Neuron (in vitro differentiated cells): Measurements from ENCODE around the gene YIPF6.
"Not testable (repeated sequence)": the region's sequence is repeated elsewhere in the genome, so short reads cannot be mapped to it uniquely, and the experiment has no call there.

ENCODE experiments used
- H2AFZ ChIP-seq: one replicate; pipeline ENCODE4 v1.6.1; 2013; ENCODE audit warnings: low read depth, mild to moderate bottlenecking, inconsistent platforms, low read length, moderate library complexity
- H3K27me3 ChIP-seq: one replicate; pipeline ENCODE4 v1.6.1; 2013; ENCODE audit warnings: low read length; ENCODE audit not compliant: insufficient read depth
- H3K36me3 ChIP-seq: one replicate; pipeline ENCODE4 v1.6.1; 2013; ENCODE audit warnings: low read length; ENCODE audit not compliant: insufficient read depth
- H3K4me1 ChIP-seq: one replicate; pipeline ENCODE4 v1.6.1; 2013; ENCODE audit warnings: low read length; ENCODE audit not compliant: insufficient read depth
- H3K4me3 ChIP-seq: 2 replicates; pipeline ENCODE4 v1.5.1; 2013; ENCODE audit warnings: mild to moderate bottlenecking, low read length, moderate library complexity
- H3K9me3 ChIP-seq: one replicate; pipeline ENCODE4 v1.6.1; 2013; ENCODE audit warnings: low read length

The YIPF6 gene

DNA sequence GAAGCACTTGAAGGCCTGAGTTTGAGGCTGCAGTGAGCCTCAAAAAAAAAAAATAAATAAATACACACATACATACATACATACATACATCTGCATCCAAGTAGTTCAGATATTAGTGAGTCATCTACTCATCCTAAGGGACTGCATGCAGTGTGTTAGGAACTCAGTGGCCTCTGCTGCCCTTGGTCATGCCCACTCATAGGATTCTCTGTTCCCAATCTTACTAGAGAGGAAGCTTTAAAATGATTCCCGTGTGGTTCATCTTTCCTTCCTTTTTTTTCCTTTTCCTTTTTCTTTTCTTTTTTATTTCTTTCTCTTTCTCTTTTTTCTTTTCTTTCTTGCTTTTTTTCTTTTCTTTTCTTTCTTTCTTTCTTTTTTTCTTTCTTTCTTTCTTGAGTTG is 10.9 kb upstream of the YIPF6 start:
- Histone ChIP-seq H2AFZ (no peak overlapping the region), H3K9me3 (no peaks in the 10 kb centered on the region), H3K36me3 (no peaks in the 10 kb centered on the region), H3K4me1 (no peaks in the 10 kb centered on the region), H3K4me3 (no peak overlapping the region), H3K27me3 (no peaks in the 10 kb centered on the region)

DNA sequence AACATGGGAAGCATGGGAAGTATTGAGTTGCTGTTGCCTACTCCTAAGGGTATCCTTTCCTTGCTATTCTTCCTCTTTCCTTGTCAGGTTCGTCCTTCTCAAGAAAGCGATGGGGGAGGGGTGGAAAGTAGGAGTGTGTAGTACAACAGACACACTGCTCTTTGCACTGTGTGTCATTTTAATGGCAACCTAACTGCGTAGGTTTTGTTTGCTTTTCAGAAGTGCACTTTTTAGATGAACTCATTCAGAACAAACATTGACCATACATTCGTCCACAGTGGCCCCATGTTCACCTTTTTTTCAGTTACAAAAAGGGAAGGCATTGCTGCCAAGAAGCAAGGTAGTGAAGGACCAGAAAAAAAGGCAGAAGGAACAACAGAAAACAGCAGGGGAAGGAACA is 10.2 kb upstream of the YIPF6 start:
- Histone ChIP-seq H3K36me3 (no peaks in the 10 kb centered on the region), H3K9me3 (no peaks in the 10 kb centered on the region), H3K27me3 (no peaks in the 10 kb centered on the region), H2AFZ (no peak overlapping the region), H3K4me1 (no peaks in the 10 kb centered on the region), H3K4me3 (no peak overlapping the region)

DNA sequence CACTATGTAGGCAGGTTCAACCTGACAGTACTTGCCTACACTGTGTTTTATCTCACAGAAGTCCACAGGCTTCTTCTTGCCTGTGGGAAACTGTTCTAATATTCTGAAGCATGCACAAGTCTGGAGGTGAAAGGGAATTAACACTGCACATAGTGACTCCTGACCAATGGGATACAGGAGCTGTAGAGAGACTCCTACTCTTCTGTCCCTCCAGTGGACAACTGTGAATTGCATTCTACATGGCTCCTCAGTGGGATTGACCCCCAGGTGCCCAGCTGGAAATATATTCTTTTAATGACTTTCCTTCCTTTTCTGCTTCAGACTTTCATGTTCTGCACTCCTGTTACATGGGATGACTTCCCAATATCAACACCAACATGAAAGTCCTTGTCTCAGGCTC is 8.2 kb upstream of the YIPF6 start:
- H3K36me3 ChIP-seq, result no peaks in the 10 kb centered on the region
- no peaks in the 10 kb centered on the region for H3K27me3 ChIP-seq
- no peak overlapping the region for H2AFZ ChIP-seq
- H3K4me3 ChIP-seq, result no peak overlapping the region
- H3K4me1 ChIP-seq, result no peaks in the 10 kb centered on the region
- H3K9me3 ChIP-seq, result no peaks in the 10 kb centered on the region

DNA sequence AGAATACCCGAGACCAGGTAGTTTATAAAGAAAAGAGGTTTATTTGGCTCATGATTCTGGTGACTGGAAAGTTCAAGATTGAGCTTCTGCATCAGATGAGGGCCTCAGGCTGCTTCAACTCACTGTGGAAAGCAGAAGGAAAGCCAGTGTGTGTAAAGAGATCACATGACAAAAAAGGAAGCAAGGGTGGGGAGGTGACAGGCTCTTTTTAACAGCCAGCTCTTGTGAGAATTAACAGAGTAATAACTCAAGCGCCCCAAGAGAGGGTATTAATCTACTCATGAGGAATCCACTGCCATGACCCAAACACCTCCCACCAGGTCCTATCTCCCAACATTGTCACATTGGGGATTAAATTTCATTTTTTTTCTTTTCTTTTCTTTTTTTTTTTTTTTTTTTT is 6.3 kb upstream of the YIPF6 start:
- no peaks in the 10 kb centered on the region for H3K36me3 ChIP-seq
- H3K4me3 ChIP-seq, result no peak overlapping the region
- H3K27me3 ChIP-seq, result no peaks in the 10 kb centered on the region
- no peak overlapping the region for H2AFZ ChIP-seq
- H3K4me1 ChIP-seq, result no peaks in the 10 kb centered on the region
- H3K9me3 ChIP-seq, result no peaks in the 10 kb centered on the region

DNA sequence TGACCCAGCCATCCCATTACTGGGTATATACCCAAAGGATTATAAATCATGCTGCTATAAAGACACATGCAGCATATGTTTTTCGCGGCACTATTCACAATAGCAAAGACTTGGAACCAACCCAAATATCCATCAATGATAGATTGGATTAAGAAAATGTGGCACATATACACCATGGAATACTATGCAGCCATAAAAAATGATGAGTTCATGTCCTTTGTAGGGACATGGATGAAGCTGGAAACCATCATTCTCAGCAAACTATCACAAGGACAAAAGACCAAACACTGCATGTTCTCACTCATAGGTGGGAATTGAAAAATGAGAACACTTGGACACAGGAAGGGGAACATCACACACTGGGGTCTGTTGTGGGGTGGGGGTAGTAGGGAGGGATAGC is 5.1 kb upstream of the YIPF6 start:
- H3K27me3 ChIP-seq, H3K4me3 ChIP-seq, H2AFZ ChIP-seq, H3K4me1 ChIP-seq, H3K36me3 ChIP-seq, H3K9me3 ChIP-seq: not testable (repeated sequence)

DNA sequence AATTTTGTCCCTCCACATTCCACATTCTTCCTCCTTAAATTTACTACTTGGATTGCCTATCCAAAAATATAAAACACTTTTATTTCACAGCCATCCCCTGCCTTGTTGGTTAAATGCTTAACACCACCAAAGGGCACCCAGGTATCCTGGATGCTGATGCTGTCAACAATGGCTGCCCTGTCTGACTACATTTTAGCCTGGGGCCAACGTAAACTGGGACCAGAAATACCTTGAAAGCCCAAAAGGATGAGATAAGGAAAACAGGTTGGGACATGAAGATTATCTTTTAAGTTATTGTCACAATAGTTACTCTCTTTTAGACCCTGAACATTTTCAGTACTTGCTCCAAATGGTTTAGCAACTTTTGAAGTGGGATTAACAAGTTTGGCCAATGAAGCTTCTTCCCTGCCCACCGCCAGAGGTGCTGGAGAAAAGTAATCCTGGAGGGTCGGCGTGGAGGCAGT is 775 bp upstream of the YIPF6 start:
- H2AFZ ChIP-seq, result peak overlapping the region; percentile 71
- no peaks in the 10 kb centered on the region for H3K27me3 ChIP-seq
- H3K9me3 ChIP-seq, result no peaks in the 10 kb centered on the region
- H3K4me3 ChIP-seq, result peak overlapping the region; percentile 98
- H3K4me1 ChIP-seq, result no peaks in the 10 kb centered on the region
- peaks cover 7% of the 10 kb centered on the region for H3K36me3 ChIP-seq

DNA sequence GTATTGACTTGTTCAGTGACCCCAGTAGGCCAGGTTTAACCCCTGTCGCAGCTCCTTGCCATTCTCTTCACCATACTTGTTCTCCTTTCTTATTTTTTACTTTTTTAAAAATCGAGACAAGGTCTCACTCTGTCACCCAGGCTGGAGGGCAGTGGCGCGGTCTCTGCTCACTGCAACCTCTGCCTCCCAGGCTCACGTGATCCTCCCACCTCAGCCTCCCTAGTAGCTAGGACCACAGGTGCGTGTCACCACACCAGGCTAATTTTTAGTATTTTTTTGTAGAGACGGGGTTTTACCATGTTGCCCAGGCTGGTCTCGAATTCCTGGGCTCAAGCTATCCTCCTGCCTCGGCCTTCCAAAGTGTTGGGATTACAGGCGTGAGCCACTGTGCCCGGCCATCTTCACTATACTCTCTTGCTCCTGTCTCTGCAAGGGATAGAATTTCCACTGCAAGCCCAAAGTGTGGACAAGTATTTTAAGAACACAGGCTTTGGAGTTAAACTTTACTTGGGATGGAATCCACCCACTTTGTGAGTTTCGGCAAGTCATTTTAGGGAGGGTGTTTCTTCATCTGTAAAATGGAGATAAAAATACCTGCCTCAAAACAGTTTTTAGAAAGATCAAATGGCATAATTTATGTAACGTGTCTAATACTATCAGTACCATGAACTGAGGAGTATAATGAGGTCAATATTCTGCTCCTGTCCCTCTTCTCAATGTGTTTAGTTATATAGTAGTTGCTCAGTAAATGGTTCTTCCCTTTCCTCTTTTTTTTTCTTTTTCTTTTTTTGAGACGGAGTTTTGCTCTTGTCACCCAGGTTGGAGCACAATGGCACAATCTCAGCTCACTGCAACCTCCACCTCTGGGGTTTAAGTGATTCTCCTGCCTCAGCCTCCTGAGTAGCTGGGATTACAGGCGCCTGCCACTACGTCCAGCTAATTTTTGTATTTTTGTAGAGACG is 973 bp downstream of the YIPF6 start:
- no peaks in the 10 kb centered on the region for H3K27me3 ChIP-seq
- no peaks in the 10 kb centered on the region for H3K9me3 ChIP-seq
- H3K36me3 ChIP-seq, result peaks cover 8% of the 10 kb centered on the region
- H2AFZ ChIP-seq, result peak overlapping the region; percentile 71
- no peaks in the 10 kb centered on the region for H3K4me1 ChIP-seq
- H3K4me3 ChIP-seq, result peak overlapping the region; percentile 98

DNA sequence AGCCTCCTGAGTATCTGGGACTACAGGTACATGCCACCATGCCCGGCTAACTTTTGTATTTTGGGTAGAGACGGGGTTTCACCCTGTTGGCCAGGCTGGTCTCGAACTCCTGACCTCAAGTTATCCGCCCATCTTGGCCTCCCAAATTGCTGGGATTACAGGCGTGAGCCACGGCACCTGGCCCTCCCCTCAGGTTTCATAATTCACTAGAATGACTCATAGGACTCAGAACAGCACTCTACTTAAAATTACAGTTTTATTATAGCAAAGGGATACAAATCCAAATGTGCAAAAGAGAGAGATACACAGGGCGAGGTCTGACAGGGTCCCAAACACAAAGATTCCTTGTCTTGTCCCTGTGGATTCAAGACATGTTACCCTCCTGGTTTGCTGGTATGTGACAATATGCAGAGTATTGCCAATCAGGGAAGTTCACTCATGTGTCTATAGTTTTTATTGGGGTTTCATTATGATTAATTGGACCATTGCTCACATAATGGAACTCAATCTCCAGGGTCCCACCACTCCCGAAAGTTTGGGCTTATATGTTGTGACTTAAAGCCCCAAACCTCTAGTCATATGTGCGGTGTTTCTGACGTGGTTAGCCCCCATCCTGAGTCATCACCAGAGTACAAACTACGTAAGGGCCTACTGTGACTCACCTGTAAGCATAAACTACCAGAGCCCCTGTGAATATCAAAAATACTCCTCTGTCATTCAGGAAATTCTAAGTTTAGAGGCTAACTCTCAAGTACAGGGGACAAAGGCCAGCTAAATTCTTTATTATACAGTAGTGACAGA is 5.2 kb downstream of the YIPF6 start:
- Histone ChIP-seq H3K4me3 (no peak overlapping the region), H3K27me3 (no peaks in the 10 kb centered on the region), H3K4me1 (no peaks in the 10 kb centered on the region), H3K36me3 (peaks cover 9% of the 10 kb centered on the region), H2AFZ (no peak overlapping the region), H3K9me3 (no peaks in the 10 kb centered on the region)

DNA sequence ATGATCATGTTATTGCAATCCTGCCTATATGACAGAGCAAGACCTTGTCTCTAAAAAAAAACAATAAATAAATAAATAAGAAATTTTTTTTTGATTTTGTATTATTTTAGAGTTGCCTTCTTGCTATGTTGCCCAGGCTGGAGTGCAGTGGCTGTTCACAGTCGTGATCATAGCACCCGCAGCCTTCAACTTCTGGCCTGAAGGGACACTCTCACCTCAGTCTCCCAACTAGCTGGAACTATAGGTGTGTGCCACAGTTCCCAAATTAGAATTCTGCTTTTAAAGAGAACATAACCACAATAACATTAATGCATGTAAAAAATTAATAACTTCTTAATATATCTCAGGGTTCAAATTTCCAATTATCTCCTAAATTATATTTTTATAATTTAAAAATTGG is 7.8 kb downstream of the YIPF6 start:
- H2AFZ ChIP-seq, result no peak overlapping the region
- H3K4me3 ChIP-seq, result no peak overlapping the region
- peaks cover 7% of the 10 kb centered on the region for H3K36me3 ChIP-seq
- H3K4me1 ChIP-seq, result no peaks in the 10 kb centered on the region
- no peaks in the 10 kb centered on the region for H3K9me3 ChIP-seq
- no peaks in the 10 kb centered on the region for H3K27me3 ChIP-seq

DNA sequence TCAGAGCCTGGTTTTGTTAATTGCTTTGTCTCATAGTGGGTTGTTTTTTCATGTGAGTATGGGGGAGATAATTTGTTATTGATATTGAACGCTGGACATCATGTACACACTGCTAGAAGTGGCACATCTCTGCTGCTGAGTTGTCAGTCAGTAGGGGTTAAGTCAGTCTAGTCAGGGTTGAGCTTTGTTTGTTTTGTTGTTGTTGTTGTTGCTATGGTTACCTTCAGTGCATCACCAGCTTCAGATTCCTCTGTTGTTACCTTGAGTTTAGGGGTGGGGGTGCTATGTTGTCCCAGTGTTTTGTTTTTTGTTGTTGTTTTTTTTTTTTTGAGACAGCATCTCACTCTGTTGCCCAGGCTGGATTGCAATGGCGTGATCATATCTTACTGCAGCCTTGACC is 9.9 kb downstream of the YIPF6 start:
- Histone ChIP-seq H3K9me3 (no peaks in the 10 kb centered on the region), H3K4me3 (no peak overlapping the region), H3K4me1 (no peaks in the 10 kb centered on the region), H3K27me3 (no peaks in the 10 kb centered on the region), H3K36me3 (peaks cover 8% of the 10 kb centered on the region), H2AFZ (no peak overlapping the region)

DNA sequence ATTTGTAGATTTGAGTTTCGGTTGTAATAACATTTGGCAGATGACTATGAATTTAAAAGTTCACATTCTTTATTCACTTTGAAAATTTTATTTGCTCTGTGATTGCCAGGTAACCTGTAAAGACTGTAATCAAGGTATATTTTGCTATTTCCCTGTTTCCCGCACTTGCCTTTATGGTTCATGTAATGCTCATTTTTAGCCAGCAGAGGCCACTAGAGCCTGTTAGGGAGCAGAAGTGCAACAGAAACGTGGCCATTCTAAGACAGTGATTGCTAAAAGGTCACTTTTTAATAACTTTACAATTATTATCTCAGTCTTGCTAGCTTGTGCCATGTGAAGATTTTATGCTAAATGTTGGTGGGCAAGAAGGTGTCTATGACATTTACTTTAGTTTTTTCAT is 12.4 kb downstream of the YIPF6 start:
- Histone ChIP-seq H2AFZ (no peak overlapping the region), H3K36me3 (peaks cover 10% of the 10 kb centered on the region), H3K27me3 (no peaks in the 10 kb centered on the region), H3K4me3 (no peak overlapping the region), H3K9me3 (no peaks in the 10 kb centered on the region), H3K4me1 (no peaks in the 10 kb centered on the region)

DNA sequence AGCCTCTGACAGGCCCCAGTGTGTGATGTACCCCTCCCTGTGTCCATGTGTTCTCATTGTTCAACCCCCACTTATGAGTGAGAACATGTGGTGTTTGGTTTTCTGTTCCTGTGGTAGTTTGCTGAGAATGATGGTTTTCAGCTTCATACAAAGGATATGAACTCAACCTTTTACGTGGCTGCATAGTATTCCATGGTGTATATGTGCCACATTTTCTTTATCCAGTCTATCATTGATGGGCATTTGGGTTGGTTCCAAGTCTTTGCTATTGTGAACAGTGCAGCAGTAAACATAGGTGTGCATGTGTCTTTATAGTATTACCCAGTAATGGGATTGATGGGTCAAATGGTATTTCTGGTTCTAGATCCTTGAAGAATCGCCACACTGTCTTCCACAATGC is 25.8 kb downstream of the YIPF6 start:
- not testable (repeated sequence) for H3K4me3 ChIP-seq, H3K4me1 ChIP-seq, H3K27me3 ChIP-seq, H3K9me3 ChIP-seq, H2AFZ ChIP-seq
- H3K36me3 ChIP-seq, result peaks cover 29% of the 10 kb centered on the region

DNA sequence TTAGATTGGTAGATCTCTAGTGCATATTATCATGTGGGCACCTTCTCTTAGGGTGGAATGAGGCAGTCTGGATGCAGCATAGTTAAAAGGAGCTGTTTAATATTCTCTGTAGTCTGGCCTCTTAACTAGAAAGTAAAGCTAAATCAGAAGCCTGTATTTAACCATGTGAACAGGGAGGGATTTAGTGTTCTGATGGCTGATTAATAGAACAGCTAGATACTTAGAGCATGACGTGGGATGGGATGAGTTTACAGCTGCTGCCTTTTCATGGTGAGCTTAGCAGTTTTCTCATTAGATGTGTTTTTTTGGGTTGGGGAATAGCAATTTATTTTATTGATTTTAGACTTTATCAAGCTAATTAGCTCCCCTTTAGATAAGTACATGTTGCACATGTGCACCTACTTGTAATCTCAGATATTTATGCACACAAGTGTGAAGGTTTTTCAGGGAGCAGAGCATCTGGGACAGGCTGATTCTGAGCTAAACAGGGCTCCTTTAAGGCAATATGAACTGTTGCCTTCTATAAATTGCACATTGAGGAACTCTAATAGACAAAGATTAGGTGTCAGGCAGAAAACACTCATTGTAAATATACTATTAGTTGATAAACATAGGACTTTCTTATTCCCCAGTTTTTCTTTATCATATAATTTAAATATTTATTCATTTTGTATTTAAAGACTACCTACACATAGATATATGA is 34.1 kb downstream of the YIPF6 start:
- Histone ChIP-seq H3K4me1 (no peaks in the 10 kb centered on the region), H3K4me3 (no peak overlapping the region), H3K27me3 (no peaks in the 10 kb centered on the region), H3K36me3 (peaks cover 9% of the 10 kb centered on the region), H2AFZ (no peak overlapping the region), H3K9me3 (no peaks in the 10 kb centered on the region)
